GM19467 (cell line): ENCODE measurements around the gene MOAP1.
"Not testable (repeated sequence)": the region's sequence is repeated elsewhere in the genome, so short reads cannot be mapped to it uniquely, and the experiment has no call there.

Source experiments
- ATAC-seq: cut with Tn5 transposase; IDR thresholded peaks from one replicate; pipeline ENCODE4 v1.9.1; 2021; ENCODE audit warnings: mild to moderate bottlenecking, moderate library complexity; ENCODE audit not compliant: unreplicated experiment

MOAP1 gene

DNA sequence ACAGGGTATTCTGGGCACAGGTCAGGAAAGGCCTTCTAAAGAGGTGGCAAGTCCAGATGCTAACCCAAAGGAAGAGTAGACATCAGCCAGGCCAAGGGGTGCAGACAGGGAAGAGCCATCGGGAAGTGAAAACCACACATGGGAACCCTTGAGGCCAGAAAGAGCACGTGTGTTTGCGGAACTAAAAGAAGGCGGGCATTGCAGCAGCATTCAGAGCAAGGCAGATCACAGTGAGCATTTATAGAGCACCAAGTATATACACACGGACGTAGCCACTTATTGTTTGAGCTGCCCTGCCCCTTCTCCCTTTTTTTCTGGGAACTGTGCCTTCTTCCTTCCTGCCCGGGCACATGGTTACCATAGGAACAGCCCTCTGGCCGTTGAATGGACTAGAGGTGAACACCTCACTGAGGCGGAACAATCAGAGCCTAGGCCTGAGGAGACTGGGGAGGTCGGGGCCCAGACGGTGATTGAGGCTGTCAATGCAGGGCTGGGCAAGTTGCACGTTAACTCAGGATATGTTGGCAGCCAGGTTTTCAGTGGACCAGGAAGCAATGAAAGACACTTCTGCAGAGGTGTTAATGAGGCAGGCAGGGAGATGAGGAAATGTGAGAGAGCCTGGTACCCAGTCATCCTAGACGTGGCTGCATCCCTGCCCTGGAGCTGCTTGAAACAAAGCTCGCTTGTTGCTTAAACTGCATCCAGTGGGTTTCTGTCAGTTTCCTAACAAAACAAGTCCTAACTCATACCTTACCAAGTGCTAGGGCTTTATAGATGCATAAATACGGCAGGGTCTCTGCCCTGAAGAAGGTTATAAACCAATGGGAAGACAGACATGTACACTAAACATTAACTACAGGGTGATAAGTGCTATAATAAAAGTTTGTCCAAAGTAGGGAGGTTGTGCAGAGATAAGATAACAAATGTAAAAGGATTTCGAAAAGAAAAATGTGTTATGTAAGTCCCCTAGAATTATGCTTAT, 34.2 kb downstream of the MOAP1 start:
- no peak for ATAC-seq

DNA sequence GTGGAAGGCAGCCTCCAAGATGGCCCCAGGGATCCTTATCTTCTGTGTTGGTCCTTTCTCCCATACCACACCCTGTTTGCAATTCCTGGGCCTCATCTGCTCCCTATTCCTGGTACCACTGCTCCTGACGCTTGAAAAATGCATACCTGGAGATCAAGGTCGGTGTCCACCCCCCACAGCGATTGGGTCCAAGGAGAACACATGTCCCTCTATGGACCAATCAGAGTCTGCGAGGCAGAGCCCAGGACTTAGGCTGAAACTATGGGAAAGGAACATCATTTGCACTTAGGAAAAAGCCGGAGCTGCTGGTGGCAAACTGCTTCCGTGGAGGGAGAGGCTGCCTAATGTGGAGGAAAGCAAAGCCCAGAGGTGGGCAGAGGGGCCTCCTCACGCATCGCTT, 35.7 kb downstream of the MOAP1 start:
- ATAC-seq: no peak

DNA sequence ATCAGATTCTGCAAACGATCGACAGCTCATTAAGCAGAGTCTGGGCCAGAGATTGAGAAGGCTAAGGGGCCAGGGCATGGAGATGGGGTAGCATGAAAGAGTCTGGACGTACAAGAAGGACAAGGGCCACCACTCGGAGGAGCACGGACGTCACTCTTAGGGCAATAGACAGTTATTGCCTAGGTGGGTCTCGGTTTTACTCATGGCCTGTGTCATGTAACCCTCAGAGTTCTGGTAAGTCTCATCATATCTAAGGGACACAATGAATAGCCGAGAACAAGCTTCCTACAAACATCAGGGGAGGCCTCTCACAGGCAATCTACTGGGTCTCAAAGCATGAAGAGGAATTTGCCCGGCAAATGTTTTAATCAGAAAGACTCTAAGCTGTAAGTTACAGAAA, 38.6 kb downstream of the MOAP1 start:
- ATAC-seq: no peak

DNA sequence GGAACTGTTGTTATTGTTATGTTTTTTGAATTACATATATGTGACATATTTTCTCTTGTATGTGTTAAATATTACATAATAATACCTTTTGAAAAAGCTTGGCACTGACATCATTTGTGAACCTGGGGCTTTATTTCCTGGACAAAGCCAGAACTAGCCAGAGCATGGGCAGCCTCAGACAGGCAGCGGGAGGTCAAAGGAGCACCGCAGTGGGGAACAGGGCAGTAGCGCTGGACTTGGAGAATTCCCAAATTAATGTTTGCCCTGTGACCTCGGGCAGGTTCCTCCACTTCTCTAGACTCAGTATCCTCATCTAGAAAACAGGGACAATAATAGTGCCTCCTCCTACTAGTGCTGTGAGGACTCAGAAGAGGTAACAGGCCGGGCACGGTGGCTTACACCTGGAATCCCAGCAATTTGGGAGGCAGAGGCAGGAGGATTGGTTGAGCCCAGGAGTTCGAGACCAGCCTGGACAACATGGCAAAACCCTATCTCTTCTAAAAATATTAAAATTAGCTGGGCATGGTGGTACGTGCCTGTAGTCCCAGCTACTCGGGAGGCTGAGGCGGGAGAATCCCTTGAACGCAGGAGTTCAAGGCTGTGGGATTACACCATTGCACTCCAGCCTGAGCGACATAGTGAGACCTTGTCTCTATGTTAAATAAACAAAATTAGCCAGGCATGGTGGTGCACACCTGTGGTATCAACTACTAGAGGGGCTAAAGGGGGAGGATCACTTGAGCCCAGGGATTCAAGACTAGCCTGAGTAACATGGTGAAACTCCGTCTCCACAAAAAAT, 41.6 kb downstream of the MOAP1 start:
- no peak for ATAC-seq

DNA sequence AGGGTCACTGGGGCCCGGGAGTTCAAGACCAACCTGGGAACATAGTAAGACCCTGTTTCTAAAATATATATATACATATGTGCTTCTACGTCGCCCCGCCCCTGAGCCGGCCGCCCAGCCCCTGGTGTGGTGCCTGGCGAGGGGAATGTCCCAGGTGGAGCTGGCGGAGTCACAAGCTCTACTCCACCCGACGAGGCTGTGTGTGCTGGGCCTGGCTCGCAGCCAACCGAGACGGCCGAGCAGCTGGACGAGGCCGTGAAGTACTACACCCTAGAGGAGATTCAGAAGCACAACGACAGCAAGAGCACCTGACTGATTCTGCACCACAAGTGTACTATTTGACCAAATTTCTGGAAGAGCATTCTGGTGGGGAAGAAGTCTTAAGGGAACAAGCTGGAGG, 46.8 kb downstream of the MOAP1 start:
- ATAC-seq: no peak

DNA sequence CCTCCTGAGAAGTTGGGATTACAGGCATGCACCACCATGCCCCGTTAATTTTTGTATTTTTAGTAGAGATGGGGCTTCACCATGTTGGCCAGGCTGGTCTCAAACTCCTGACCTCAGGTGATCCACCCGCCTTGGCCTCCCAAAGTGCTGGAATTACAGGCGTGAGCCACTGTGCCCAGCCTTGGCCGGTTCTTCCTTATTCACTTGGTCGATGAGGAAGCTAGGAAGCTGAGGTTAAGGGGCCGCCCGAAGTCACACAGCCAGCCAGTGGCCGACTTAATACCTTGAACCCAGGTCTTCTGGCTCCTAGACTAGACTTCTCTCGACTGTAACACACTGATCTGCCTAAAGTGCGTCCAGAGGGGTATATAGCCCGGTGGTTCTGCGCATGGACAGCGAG, 48.2 kb downstream of the MOAP1 start:
- ATAC-seq: not testable (repeated sequence)

DNA sequence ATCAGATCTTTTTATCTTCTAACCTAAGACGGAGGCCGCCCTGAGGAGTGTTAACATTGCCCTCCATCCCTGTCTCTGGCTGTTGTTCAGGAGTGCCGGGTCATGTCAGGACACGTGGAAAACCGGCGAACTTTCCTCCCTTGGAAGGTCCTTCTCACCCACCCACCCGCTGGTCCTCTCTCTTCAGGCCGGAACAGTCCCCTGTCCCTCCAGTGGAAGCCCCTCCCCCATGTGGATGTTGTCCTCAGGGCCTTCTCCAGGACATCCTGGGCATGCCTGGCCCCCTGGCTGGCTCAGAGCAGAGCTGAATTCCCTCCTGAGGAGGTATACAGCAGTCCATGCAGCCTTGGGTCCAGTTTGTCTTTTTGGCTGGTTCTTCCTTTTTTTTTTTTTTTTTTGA, 48.7 kb downstream of the MOAP1 start:
- ATAC-seq: no peak

DNA sequence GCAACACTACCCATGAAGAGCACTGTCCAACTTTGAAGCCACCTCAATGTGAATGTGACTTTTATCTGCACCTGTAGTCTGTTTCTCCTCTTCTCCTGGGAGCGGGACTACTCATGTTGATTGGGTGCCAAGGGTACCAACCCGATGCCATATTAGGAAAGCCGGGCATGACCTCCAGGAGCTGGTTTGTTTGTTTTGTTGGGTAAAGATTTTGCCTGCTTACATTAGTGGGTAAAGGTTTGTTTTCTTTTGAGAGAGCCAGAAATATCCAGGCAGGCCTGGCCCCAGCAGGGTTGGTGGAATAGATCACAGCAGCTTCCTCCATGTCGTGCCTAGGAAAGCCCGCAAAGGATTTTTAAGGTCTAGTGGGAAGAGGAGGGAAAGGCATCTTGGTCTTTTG, 49.3 kb downstream of the MOAP1 start:
- no peak for ATAC-seq

DNA sequence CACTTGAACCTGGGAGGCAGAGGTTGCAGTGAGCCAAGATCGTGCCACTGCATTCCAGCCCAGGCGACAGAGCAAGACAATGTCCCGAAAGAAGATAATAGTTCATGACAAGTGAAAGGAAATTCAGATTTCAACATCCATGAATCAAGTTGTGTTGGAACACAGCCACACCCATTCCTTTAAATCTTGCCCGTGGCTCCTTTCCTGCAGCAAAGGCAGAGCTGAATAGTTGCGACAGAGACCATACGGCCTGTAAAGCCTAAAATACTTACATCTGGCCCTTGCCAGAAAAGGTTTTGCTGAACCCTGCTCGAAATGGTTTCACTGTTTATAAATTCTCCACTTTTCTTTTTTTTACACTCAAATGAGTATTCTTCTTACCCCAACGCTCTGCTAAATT, 51.2 kb downstream of the MOAP1 start:
- no peak for ATAC-seq

DNA sequence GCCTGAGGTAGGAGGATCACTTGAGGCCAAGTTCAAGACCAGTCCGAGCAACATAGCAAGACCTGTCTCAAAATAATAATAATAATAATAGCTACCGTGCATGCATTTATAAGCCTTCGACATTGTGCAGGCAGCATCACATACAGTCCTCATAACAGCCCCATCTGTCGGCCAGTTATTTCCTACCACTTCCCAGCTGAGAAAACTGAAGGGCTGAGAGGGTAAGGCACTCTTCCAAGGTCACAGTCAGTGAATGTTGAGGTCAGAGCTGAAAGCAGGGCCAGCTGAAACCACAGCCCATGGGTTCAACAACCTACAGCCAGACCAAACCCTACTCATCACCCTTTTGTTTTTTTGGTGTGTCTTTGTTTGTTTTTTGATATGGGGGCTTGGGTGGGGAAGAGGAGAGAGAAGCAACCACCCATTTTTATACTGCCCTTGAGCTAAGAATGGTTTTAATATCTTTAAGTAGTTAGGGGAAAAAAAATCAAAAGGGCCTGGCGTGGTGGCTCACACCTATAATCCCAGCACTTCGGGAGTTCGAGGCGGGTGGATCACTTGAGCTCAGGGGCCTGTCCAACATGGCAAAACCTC, 52.1 kb downstream of the MOAP1 start:
- ATAC-seq: no peak
